Measurements from ENCODE around the gene RHBDD3.

The RHBDD3 gene

GRCh38 chr22:29306175-29306834, 38.5 kb upstream of the RHBDD3 start, which contains the start of gene GAS2L1:
Gene GAS2L1, plus strand, starts transcription at chr22:29306650. Its CDS starts 1,456 bp downstream, at chr22:29308106.
- DNase-seq = peak; percentile 34 to 49

- no peak for DNase-seq
These were observed 38.0 kb upstream of the RHBDD3 start for GRCh38 chr22:29305836-29306174.

- no peak for DNase-seq
These were observed 35.1 kb upstream of the RHBDD3 start for GRCh38 chr22:29302681-29303465.

GRCh38 chr22:29302402-29302680, 34.6 kb upstream of the RHBDD3 start:
- DNase-seq = no peak

GRCh38 chr22:29301716-29302401, 34.1 kb upstream of the RHBDD3 start:
- DNase-seq = no peak

- no peak for DNase-seq
These were observed 33.2 kb upstream of the RHBDD3 start for GRCh38 chr22:29300807-29301601.

GRCh38 chr22:29300467-29300806, 32.7 kb upstream of the RHBDD3 start:
- DNase-seq = no peak

- DNase-seq = no peak
These were observed 31.5 kb upstream of the RHBDD3 start for GRCh38 chr22:29299136-29299900.

- no peak for DNase-seq
These were observed 30.9 kb upstream of the RHBDD3 start for GRCh38 chr22:29298641-29299040.

- no peak for DNase-seq
These were observed 24.6 kb upstream of the RHBDD3 start for GRCh38 chr22:29292379-29292778.

- no peak for DNase-seq
These were observed 23.4 kb upstream of the RHBDD3 start for GRCh38 chr22:29291215-29291614.

GRCh38 chr22:29290061-29290460, 22.3 kb upstream of the RHBDD3 start:
- DNase-seq = no peak

GRCh38 chr22:29288837-29289236, 21.1 kb upstream of the RHBDD3 start:
- no peak for DNase-seq

GRCh38 chr22:29284196-29284595, 16.4 kb upstream of the RHBDD3 start:
- DNase-seq = no peak

- DNase-seq = no peak
These were observed 10.1 kb upstream of the RHBDD3 start for GRCh38 chr22:29277927-29278326.

- no peak for DNase-seq
These were observed 8.2 kb upstream of the RHBDD3 start for GRCh38 chr22:29275819-29276565.

- no peak for DNase-seq
These were observed 7.4 kb upstream of the RHBDD3 start for GRCh38 chr22:29275167-29275566.

- DNase-seq = no peak
These were observed 4.8 kb upstream of the RHBDD3 start for GRCh38 chr22:29272624-29273023.

- DNase-seq = peak in 1 of 2 donors; percentile 8
These were observed 2.9 kb upstream of the RHBDD3 start for GRCh38 chr22:29270475-29271271.

- peak in 1 of 2 donors; percentile 18 for DNase-seq
These were observed 2.1 kb upstream of the RHBDD3 start for GRCh38 chr22:29269731-29270474.

Measured in CD4-positive, alpha-beta T cell treated with Interferon alpha-2 for 1 hour (primary cell).